Endothelial cell of umbilical vein (primary cell): ENCODE measurements around the gene FBN3. TPM values are rescaled to one million over a fixed set of nuclear protein-coding genes. Genes with fewer than 3 reads are reported as not detected.

Source experiments
- BruUV-seq: library from RNA; stranded (reverse); fragments of 400-500 nt; replicated peaks from 2 replicates; lab custom pipeline; 2021; lab: Mats Ljungman, UMichigan
- CTCF ChIA-PET: fragments of 300-600, 350-600 bp; sonication (Branson Sonifier 250); formaldehyde crosslinking; loops from one replicate; lab custom pipeline; 2021; ENCODE audit warnings: antibody characterized with exemption, inconsistent platforms; lab: Charles Lee
- POLR2A ChIA-PET: fragments of 300-600, 350-600 bp; sonication (Branson Sonifier 250); formaldehyde crosslinking; loops from one replicate; lab custom pipeline; 2021; ENCODE audit warnings: antibody characterized with exemption, inconsistent platforms; lab: Charles Lee
- DNase-seq: peaks from one replicate; pipeline ENCODE4 v3.0.0-alpha.2; 2011; ENCODE audit warnings: low read depth, low spot score
- FAIRE-seq: peaks from 2 replicates; lab custom pipeline; 2011; peaks lifted over from hg19 to GRCh38; lab: Jason Lieb, UNC
- H2AFZ ChIP-seq: 2 replicates; pipeline ENCODE4 v1.6.0; 2012; ENCODE audit warnings: low read depth, low read length, control low read depth, inconsistent platforms
- H3K27ac ChIP-seq: 2 replicates; pipeline ENCODE4 v1.5.1; 2011; ENCODE audit warnings: low read depth, mild to moderate bottlenecking, control low read depth, low read length, moderate library complexity; ENCODE audit not compliant: insufficient read depth
- H3K27me3 ChIP-seq, 2 experiments: 2 replicates each; pipeline versions ENCODE4 v1.6.0 to v1.6.1; 2011; ENCODE audit warnings: low read length in 2 of 2, mixed read lengths in 1 of 2; ENCODE audit not compliant: control insufficient read depth in 2 of 2, insufficient read depth in 2 of 2
- H3K36me3 ChIP-seq, 2 experiments: 2 replicates in 1 of 2; 3 replicates in 1 of 2; pipeline ENCODE4 v1.5.1; 2011; ENCODE audit warnings: low read length in 2 of 2, mild to moderate bottlenecking in 1 of 2, moderate library complexity in 1 of 2; ENCODE audit not compliant: control insufficient read depth in 2 of 2, insufficient read depth in 2 of 2; ENCODE audit errors: extremely low read depth in 1 of 2
- H3K4me1 ChIP-seq: 3 replicates; pipeline ENCODE4 v1.5.1; 2011; ENCODE audit warnings: mild to moderate bottlenecking, low read length; ENCODE audit not compliant: control insufficient read depth, insufficient read depth; ENCODE audit errors: extremely low read depth
- H3K4me2 ChIP-seq: 2 replicates; pipeline ENCODE4 v1.6.1; 2011; ENCODE audit warnings: low read length, control low read depth, mixed read lengths; ENCODE audit not compliant: insufficient read depth
- H3K4me3 ChIP-seq, 3 experiments: fragments of 200-600 bp in 1 of 3; sonication (generic), shearing (Covaris generic) in 1 of 3; replicated peaks in 1 of 3; 2 replicates each; pipeline ENCODE4 v1.5.1; 2011 to 2016; ENCODE audit warnings: control low read depth in 3 of 3, low read length in 3 of 3, mild to moderate bottlenecking in 2 of 3, inconsistent platforms in 1 of 3, low read depth in 1 of 3, moderate library complexity in 1 of 3; ENCODE audit not compliant: insufficient read depth in 1 of 3
- H3K79me2 ChIP-seq: 2 replicates; pipeline ENCODE4 v1.6.0; 2012; ENCODE audit warnings: low read length, inconsistent platforms; ENCODE audit not compliant: control insufficient read depth, insufficient read depth
- H3K9ac ChIP-seq: replicated peaks from 2 replicates; pipeline ENCODE3; 2011; ENCODE audit warnings: low read length, control low read depth; ENCODE audit not compliant: insufficient read depth; ENCODE audit errors: extremely low read depth
- H3K9me1 ChIP-seq: replicated peaks from 3 replicates; pipeline ENCODE4 v1.6.0; 2011; ENCODE audit warnings: mild to moderate bottlenecking, low read length; ENCODE audit not compliant: control insufficient read depth, insufficient read depth; ENCODE audit errors: extremely low read depth
- H3K9me3 ChIP-seq: replicated peaks from 2 replicates; pipeline ENCODE4 v1.5.1; 2012; ENCODE audit warnings: low read length, inconsistent platforms; ENCODE audit not compliant: control insufficient read depth, insufficient read depth
- H4K20me1 ChIP-seq: replicated peaks from 2 replicates; pipeline ENCODE3; 2011; ENCODE audit warnings: mild to moderate bottlenecking, low read length; ENCODE audit not compliant: control insufficient read depth, insufficient read depth; ENCODE audit errors: extremely low read depth
- CTCF ChIP-seq, 2 donors: IDR thresholded peaks; 1 replicate in 1 of 2; 2 replicates in 1 of 2; pipeline ENCODE4 v1.5.1; 2011; ENCODE audit warnings: low read length in 2 of 2, mild to moderate bottlenecking in 2 of 2, moderate library complexity in 2 of 2, control low read depth in 1 of 2, inconsistent platforms in 1 of 2, low read depth in 1 of 2; ENCODE audit not compliant: insufficient read depth in 1 of 2; ENCODE audit errors: extremely low read depth in 1 of 2
- EZH2 ChIP-seq: IDR thresholded peaks from 2 replicates; pipeline ENCODE4 v1.6.1; 2012; ENCODE audit warnings: borderline replicate concordance, low read depth, mild to moderate bottlenecking, moderate library complexity, low read length, inconsistent platforms; ENCODE audit not compliant: severe bottlenecking
- FOS ChIP-seq: IDR thresholded peaks from 2 replicates; pipeline ENCODE4 v1.6.1; 2011; ENCODE audit warnings: mild to moderate bottlenecking, low read length, moderate library complexity, borderline replicate concordance; ENCODE audit not compliant: insufficient read depth
- GATA2 ChIP-seq: IDR thresholded peaks from 2 replicates; pipeline ENCODE4 v1.7.0; 2011; ENCODE audit warnings: low read depth, mild to moderate bottlenecking, moderate library complexity, mixed read lengths, low read length; ENCODE audit not compliant: insufficient read length, insufficient read depth
- JUN ChIP-seq: IDR thresholded peaks from 2 replicates; pipeline ENCODE4 v1.6.1; 2011; ENCODE audit warnings: borderline replicate concordance, low read depth; ENCODE audit not compliant: insufficient read length, insufficient read depth
- MYC ChIP-seq: IDR thresholded peaks from one replicate; pipeline ENCODE4 v1.6.1; 2011; ENCODE audit warnings: mild to moderate bottlenecking, low read depth, low read length
- POLR2A ChIP-seq: IDR thresholded peaks from 2 replicates; pipeline ENCODE4 v1.6.1; 2012; ENCODE audit warnings: low read depth, mild to moderate bottlenecking, control low read depth, low read length
- POLR2AphosphoS5 ChIP-seq: IDR thresholded peaks from 2 replicates; pipeline ENCODE4 v1.6.1; 2012; ENCODE audit warnings: low read depth, mild to moderate bottlenecking, control low read depth, low read length, moderate library complexity; ENCODE audit not compliant: insufficient read depth
- dilution Hi-C: fragments of 300-500 bp; cut with MboI; formaldehyde crosslinking; loops from one replicate; pipeline ENCODE4 v1.15.0; 2019; ENCODE audit warnings: low sequenced_read_pairs; ENCODE audit not compliant: extremely low pct_ligation_motif_present
- intact Hi-C: fragments of 100-400 bp; cut with micrococcal nuclease; formaldehyde crosslinking; loops from one replicate; pipeline ENCODE4 v1.10.0; 2022
- polyA plus RNA-seq, 4 experiments: library from polyadenylated mRNA; depleted of rRNA in 3 of 4; stranded (reverse) in 3 of 4; unstranded in 1 of 4; fragments of >200 nt; gene quantifications; 2 replicates each; pipeline versions ENCODE4 v1.2.1 to v1.2.3, GENCODE V29; 2011 to 2012; ENCODE audit warnings: missing spikeins in 1 of 4
- total RNA-seq: library from RNA; stranded (reverse); gene quantifications from 2 replicates; pipeline ENCODE4 v1.2.3, GENCODE V29; 2021
- TF ChIP-seq, protein P1 (sequence below): IDR thresholded peaks from 2 replicates; pipeline ENCODE4 v1.6.1; 2011; ENCODE audit not compliant: insufficient read depth, insufficient read length

FBN3 gene
- total and polyA plus RNA-seq, 2 donors (not counting 3 experiments of a cell fraction or from before 2014, with no cell fraction given): not detected

DNA sequence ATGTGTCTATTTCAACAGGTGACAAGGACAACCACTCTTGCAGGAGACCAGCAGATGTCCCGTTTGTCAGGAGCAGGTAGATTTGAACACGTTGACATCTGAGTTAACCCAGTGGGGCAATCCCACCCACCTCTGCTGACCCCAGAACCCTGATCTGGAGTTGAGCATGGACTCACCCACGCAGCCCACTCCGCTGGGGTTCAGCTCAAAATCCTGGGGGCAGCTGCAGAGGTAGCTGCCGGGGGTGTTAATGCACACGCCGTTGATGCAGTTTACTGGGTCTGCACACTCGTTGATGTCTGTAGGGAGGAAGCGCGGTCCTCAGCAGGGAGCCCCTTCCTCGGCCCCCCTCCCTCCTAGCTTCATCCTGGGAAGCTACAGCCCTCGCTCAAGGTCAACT is 39.9 kb downstream of the FBN3 start:
- ChIA-PET CTCF (no interaction called here), POLR2A (no interaction called here)
- Histone ChIP-seq H3K9me3 (no peaks in the 10 kb centered on the region), H3K4me3 (no peak overlapping the region), H3K79me2 (no peaks in the 10 kb centered on the region), H3K36me3 (no peaks in the 10 kb centered on the region), H3K9ac (no peak overlapping the region), H2AFZ (no peak overlapping the region), H3K9me1 (no peaks in the 10 kb centered on the region), H3K27ac (no peak overlapping the region), H3K27me3 (no peaks in the 10 kb centered on the region), H4K20me1 (no peaks in the 10 kb centered on the region), H3K4me2 (no peak overlapping the region), H3K4me1 (no peaks in the 10 kb centered on the region)
- TF ChIP-seq JUN (no peak), EZH2 (no peak), GATA2 (no peak), POLR2A (no peak), CTCF (IDR thresholded peaks at IDR 0.05; ENCODE audit: extremely low read depth in 1 of 2, insufficient read depth in 1 of 2, low read depth in 1 of 2, low read length in 2 of 2) (no peak), MYC (no peak), POLR2AphosphoS5 (no peak), FOS (no peak)
- TF ChIP-seq, protein P1, sequence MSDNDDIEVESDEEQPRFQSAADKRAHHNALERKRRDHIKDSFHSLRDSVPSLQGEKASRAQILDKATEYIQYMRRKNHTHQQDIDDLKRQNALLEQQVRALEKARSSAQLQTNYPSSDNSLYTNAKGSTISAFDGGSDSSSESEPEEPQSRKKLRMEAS: no peak
- no peak for DNase-seq
- BruUV-seq: no TSS peak
- intact Hi-C loops (no loop called here), dilution Hi-C loops (no loop called here)
- FAIRE-seq: no peak
